Measurements from ENCODE around the gene DGUOK.
"Not testable (repeated sequence)": the region's sequence is repeated elsewhere in the genome, so short reads cannot be mapped to it uniquely, and the experiment has no call there.

Gene DGUOK

GRCh38 chr2:73901143-73901542 lies 25.5 kb upstream of the DGUOK start:
- no peak for DNase-seq (ENCODE audit: low read depth)

GRCh38 chr2:73902284-73902683 lies 24.4 kb upstream of the DGUOK start:
- no peak for DNase-seq (ENCODE audit: low read depth)

- no peak for DNase-seq (ENCODE audit: low read depth)
Measured at GRCh38 chr2:73903313-73903712, 23.4 kb upstream of the DGUOK start.

GRCh38 chr2:73903949-73904613 lies 22.6 kb upstream of the DGUOK start:
- DNase-seq (ENCODE audit: low read depth): not testable (repeated sequence)

GRCh38 chr2:73904952-73905351 lies 21.7 kb upstream of the DGUOK start:
- no peak for DNase-seq (ENCODE audit: low read depth)

GRCh38 chr2:73906847-73907505 lies 19.7 kb upstream of the DGUOK start:
- no peak for DNase-seq (ENCODE audit: low read depth)

- DNase-seq (ENCODE audit: low read depth): peak; percentile 33
Measured at GRCh38 chr2:73907840-73908452, 18.7 kb upstream of the DGUOK start.

- DNase-seq (ENCODE audit: low read depth): no peak
Measured at GRCh38 chr2:73908689-73909652, 17.7 kb upstream of the DGUOK start.

GRCh38 chr2:73910873-73911547 lies 15.7 kb upstream of the DGUOK start:
- no peak for DNase-seq (ENCODE audit: low read depth)

- no peak for DNase-seq (ENCODE audit: low read depth)
Measured at GRCh38 chr2:73911548-73912208, 15.0 kb upstream of the DGUOK start.

- DNase-seq (ENCODE audit: low read depth): no peak
Measured at GRCh38 chr2:73913414-73914054, 13.1 kb upstream of the DGUOK start.

GRCh38 chr2:73914667-73915066 lies 12.0 kb upstream of the DGUOK start:
- DNase-seq (ENCODE audit: low read depth): no peak

- no peak for DNase-seq (ENCODE audit: low read depth)
Measured at GRCh38 chr2:73915437-73915993, 11.2 kb upstream of the DGUOK start.

- DNase-seq (ENCODE audit: low read depth): no peak
Measured at GRCh38 chr2:73916666-73917065, 10.0 kb upstream of the DGUOK start.

GRCh38 chr2:73917296-73917695 lies 9.4 kb upstream of the DGUOK start:
- DNase-seq (ENCODE audit: low read depth): no peak

GRCh38 chr2:73917696-73918207 lies 8.9 kb upstream of the DGUOK start:
- DNase-seq (ENCODE audit: low read depth): no peak

GRCh38 chr2:73918856-73919255 lies 7.8 kb upstream of the DGUOK start:
- DNase-seq (ENCODE audit: low read depth): no peak

- DNase-seq (ENCODE audit: low read depth): no peak
Measured at GRCh38 chr2:73919596-73920228, 7.0 kb upstream of the DGUOK start.
